Astrocyte of the cerebellum (primary cell): ENCODE measurements around the gene PCDHB5.
"Not testable (repeated sequence)": the region's sequence is repeated elsewhere in the genome, so short reads cannot be mapped to it uniquely, and the experiment has no call there.

ENCODE experiments used
- DNase-seq: peaks from one replicate; pipeline ENCODE4 v3.0.0-alpha.2; 2011; ENCODE audit warnings: low read depth
- H3K4me3 ChIP-seq: 2 replicates; pipeline ENCODE4 v1.5.1; 2011; ENCODE audit warnings: mild to moderate bottlenecking, low read depth, low read length, moderate library complexity
- CTCF ChIP-seq: IDR thresholded peaks from 2 replicates; pipeline ENCODE4 v1.5.1; 2012; ENCODE audit warnings: low read length, low read depth, moderate library complexity, mild to moderate bottlenecking; ENCODE audit errors: missing control alignments
- in situ Hi-C: cut with HindIII; loops from 2 replicates; pipeline ENCODE4 v1.10.0; 2017; ENCODE audit warnings: low sequenced_read_pairs

The PCDHB5 gene

GRCh38 chr5:141172381-141173204 lies 37.6 kb downstream of the PCDHB5 start, which contains the start of gene PCDHB7:
Gene PCDHB7 (plus strand): TSS chr5:141172644. CDS start chr5:141172836, 192 bp downstream.
- no peak within 1 kb of the TSS for H3K4me3 ChIP-seq
- TF ChIP-seq CTCF: peak; percentile 31
- in situ Hi-C loops: no loop called here
- no peak for DNase-seq

GRCh38 chr5:141174291-141175104 lies 39.5 kb downstream of the PCDHB5 start:
- DNase-seq, in situ Hi-C loops, H3K4me3 ChIP-seq: not testable (repeated sequence)

- H3K4me3 ChIP-seq: no peak overlapping the region
- in situ Hi-C loops: no loop called here
- TF ChIP-seq CTCF: no peak
- no peak for DNase-seq
These were observed 40.9 kb downstream of the PCDHB5 start for GRCh38 chr5:141175933-141176332.

GRCh38 chr5:141177577-141178191 lies 42.7 kb downstream of the PCDHB5 start, which contains the start of gene PCDHB8:
Gene PCDHB8 (plus strand): TSS chr5:141177790. CDS start chr5:141178035, 245 bp downstream.
- in situ Hi-C loops, DNase-seq, H3K4me3 ChIP-seq: not testable (repeated sequence)

- in situ Hi-C loops, H3K4me3 ChIP-seq, DNase-seq: not testable (repeated sequence)
These were observed 44.4 kb downstream of the PCDHB5 start for GRCh38 chr5:141179371-141179770.

GRCh38 chr5:141179876-141180275 lies 44.9 kb downstream of the PCDHB5 start:
- DNase-seq, in situ Hi-C loops: not testable (repeated sequence)

GRCh38 chr5:141180313-141180712 lies 45.3 kb downstream of the PCDHB5 start:
- DNase-seq: no peak
- in situ Hi-C loops: no loop called here
- H3K4me3 ChIP-seq: no peak overlapping the region
- TF ChIP-seq CTCF: no peak

More at GRCh38 chr5:141179876-141180275, 44.9 kb downstream of the PCDHB5 start:
- H3K4me3 ChIP-seq: not testable (repeated sequence)

- no peak for TF ChIP-seq CTCF
These were observed 47.2 kb downstream of the PCDHB5 start, which contains the start of gene PCDHB16 for GRCh38 chr5:141182248-141182647. Gene PCDHB16 (plus strand): TSS chr5:141182387. CDS start chr5:141182560, 173 bp downstream.

GRCh38 chr5:141184117-141184855 lies 49.3 kb downstream of the PCDHB5 start:
- H3K4me3 ChIP-seq, DNase-seq, in situ Hi-C loops: not testable (repeated sequence)

More at GRCh38 chr5:141182248-141182647, 47.2 kb downstream of the PCDHB5 start, which contains the start of gene PCDHB16:
- DNase-seq: no peak
- in situ Hi-C loops: no loop called here
- H3K4me3 ChIP-seq: no peak within 1 kb of the TSS
